Colonic mucosa (tissue), 4 donors: ENCODE data around the gene LGALS3BP. TPM values are rescaled to one million over a fixed set of nuclear protein-coding genes. Genes with fewer than 3 reads are reported as not detected.

Experiments used
- DNase-seq: peaks from one replicate; pipeline ENCODE4 v3.0.0-alpha.2; 2020
- H3K27ac ChIP-seq: fragments of 200-600 bp; one replicate; pipeline ENCODE4 v1.8.0; 2021
- H3K27me3 ChIP-seq: fragments of 200-600 bp; one replicate; pipeline ENCODE4 v1.8.0; 2021
- H3K36me3 ChIP-seq: fragments of 200-600 bp; one replicate; pipeline ENCODE4 v1.8.0; 2021
- H3K4me1 ChIP-seq: fragments of 200-600 bp; one replicate; pipeline ENCODE4 v1.8.0; 2021; ENCODE audit warnings: mild to moderate bottlenecking
- H3K4me3 ChIP-seq: fragments of 200-600 bp; one replicate; pipeline ENCODE4 v1.8.0; 2021
- H3K9ac ChIP-seq, 2 donors: one replicate each; pipeline ENCODE4 v1.7.0; 2013; ENCODE audit warnings: control low read depth in 2 of 2, low read depth in 2 of 2, low read length in 2 of 2
- H3K9me3 ChIP-seq: fragments of 200-600 bp; one replicate; pipeline ENCODE4 v1.8.0; 2021
- intact Hi-C: fragments of 100-400 bp; cut with DNase I; formaldehyde crosslinking; loops from one replicate; pipeline ENCODE4 v1.14.1; 2022
- total RNA-seq, 2 donors: library from RNA; stranded (reverse); fragmentation: NEBNext Ultra II Directional in 1 of 2; extraction: Animal tissue kit (Norgen Biotek cat#: 25700) in 1 of 2; gene quantifications; one replicate each; pipeline ENCODE4 v1.2.1, GENCODE V29; 2021
- TF ChIP-seq, protein P1 (sequence below): fragments of 200-600 bp; IDR thresholded peaks from one replicate; pipeline ENCODE4 v1.8.0; 2022; ENCODE audit warnings: antibody characterized with exemption, mild to moderate bottlenecking
- donor health status: healthy.
- donor health status: DM: no; HTN: no; CAD: no.
- donor health status: DM: no; HTN: no; CAD: no.

Gene LGALS3BP
- total RNA-seq, 2 donors from 2014 or later, result 635 to 674 TPM

GRCh38 chr17:79010304-79010646, 30.6 kb upstream of the LGALS3BP start:
- peaks cover 27% of the 10 kb centered on the region for H3K4me1 ChIP-seq
- peak overlapping the region; percentile 61 for H3K4me3 ChIP-seq
- H3K27ac ChIP-seq, result peak overlapping the region; percentile 82
- intact Hi-C loops, result no loop called here
- DNase-seq, result no peak
- no peaks in the 10 kb centered on the region for H3K9me3 ChIP-seq
- H3K27me3 ChIP-seq, result no peaks in the 10 kb centered on the region
- peak overlapping the region; percentile 74 to 81 for H3K9ac ChIP-seq
- no peaks in the 10 kb centered on the region for H3K36me3 ChIP-seq
- TF ChIP-seq, protein P1, sequence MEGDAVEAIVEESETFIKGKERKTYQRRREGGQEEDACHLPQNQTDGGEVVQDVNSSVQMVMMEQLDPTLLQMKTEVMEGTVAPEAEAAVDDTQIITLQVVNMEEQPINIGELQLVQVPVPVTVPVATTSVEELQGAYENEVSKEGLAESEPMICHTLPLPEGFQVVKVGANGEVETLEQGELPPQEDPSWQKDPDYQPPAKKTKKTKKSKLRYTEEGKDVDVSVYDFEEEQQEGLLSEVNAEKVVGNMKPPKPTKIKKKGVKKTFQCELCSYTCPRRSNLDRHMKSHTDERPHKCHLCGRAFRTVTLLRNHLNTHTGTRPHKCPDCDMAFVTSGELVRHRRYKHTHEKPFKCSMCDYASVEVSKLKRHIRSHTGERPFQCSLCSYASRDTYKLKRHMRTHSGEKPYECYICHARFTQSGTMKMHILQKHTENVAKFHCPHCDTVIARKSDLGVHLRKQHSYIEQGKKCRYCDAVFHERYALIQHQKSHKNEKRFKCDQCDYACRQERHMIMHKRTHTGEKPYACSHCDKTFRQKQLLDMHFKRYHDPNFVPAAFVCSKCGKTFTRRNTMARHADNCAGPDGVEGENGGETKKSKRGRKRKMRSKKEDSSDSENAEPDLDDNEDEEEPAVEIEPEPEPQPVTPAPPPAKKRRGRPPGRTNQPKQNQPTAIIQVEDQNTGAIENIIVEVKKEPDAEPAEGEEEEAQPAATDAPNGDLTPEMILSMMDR, result no peak

GRCh38 chr17:79009397-79010303, 29.9 kb upstream of the LGALS3BP start, which contains the start of gene CANT1:
Gene CANT1, minus strand, starts transcription at chr17:79009764. Its CDS starts 12,142 bp downstream, at chr17:78997622.
- no peaks in the 10 kb centered on the region for H3K36me3 ChIP-seq
- peaks cover 27% of the 10 kb centered on the region for H3K4me1 ChIP-seq
- no peaks in the 10 kb centered on the region for H3K9me3 ChIP-seq
- DNase-seq, result peak; percentile 84
- intact Hi-C loops, result no loop called here
- TF ChIP-seq, protein P1, result no peak
- peak within 1 kb of the TSS; percentile 97 to 99 for H3K9ac ChIP-seq
- no peaks in the 10 kb centered on the region for H3K27me3 ChIP-seq
- peak within 1 kb of the TSS; percentile 82 for H3K27ac ChIP-seq
- peak within 1 kb of the TSS; percentile 61 for H3K4me3 ChIP-seq

DNA sequence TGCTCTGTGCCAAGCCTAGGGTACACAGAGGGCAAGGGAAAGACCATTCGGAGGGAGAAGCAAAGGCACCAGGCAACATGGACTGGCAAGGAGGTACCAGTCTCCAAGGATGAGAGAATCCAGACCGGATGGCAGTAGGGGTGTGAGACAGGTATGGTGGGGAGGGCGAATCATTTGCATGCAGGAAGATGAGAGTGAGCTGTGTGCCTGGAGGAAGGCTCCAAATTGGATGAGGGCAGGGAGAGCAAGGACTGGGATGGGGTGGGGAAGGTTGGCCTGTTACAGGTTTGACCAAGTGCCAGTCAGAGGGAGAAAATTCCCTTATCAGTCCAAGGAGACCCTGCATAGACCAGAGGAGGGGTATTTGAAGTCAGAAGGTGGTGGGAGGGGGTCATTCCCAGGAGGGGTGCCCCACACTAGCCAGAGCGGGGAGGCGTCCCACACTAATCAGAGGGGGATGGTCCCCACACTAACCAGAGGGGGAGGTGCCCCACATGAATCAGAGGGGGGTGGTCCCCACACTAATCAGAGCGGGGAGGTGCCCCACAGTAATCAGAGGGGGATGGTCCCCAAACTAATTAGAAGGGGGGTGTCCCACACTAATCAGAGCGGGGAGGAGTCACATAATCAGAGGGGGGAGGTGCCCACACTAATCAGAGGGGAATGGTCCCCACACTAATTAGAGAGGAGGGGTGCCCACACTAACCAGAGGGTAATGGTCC, 29.1 kb upstream of the LGALS3BP start:
- H3K27ac ChIP-seq, result peak overlapping the region; percentile 82
- peak overlapping the region; percentile 61 for H3K4me3 ChIP-seq
- H3K9ac ChIP-seq, result peak overlapping the region; percentile 97 to 99
- intact Hi-C loops, result no loop called here
- peak; percentile 49 for DNase-seq
- no peaks in the 10 kb centered on the region for H3K27me3 ChIP-seq
- H3K36me3 ChIP-seq, result no peaks in the 10 kb centered on the region
- no peaks in the 10 kb centered on the region for H3K9me3 ChIP-seq
- H3K4me1 ChIP-seq, result peaks cover 27% of the 10 kb centered on the region
- TF ChIP-seq, protein P1, result no peak

GRCh38 chr17:79007504-79008381, 28.0 kb upstream of the LGALS3BP start:
- Histone ChIP-seq H3K4me1 (peaks cover 27% of the 10 kb centered on the region), H3K27me3 (no peaks in the 10 kb centered on the region), H3K4me3 (peak overlapping the region; percentile 61), H3K9me3 (no peaks in the 10 kb centered on the region), H3K27ac (peak overlapping the region; percentile 92), H3K36me3 (no peaks in the 10 kb centered on the region), H3K9ac (peak overlapping the region; percentile 97 to 99)
- TF ChIP-seq, protein P1, result no peak
- DNase-seq, result peak; percentile 79
- intact Hi-C loops, result no loop called here
